Stimulated activated CD4-positive, alpha-beta T cell treated with anti-CD3 and anti-CD28 coated beads, TNF-alpha, amount 100 ng/mL, for 1 hour (primary cell): ENCODE measurements around the gene LTA4H.
"Not testable (repeated sequence)": the region's sequence is repeated elsewhere in the genome, so short reads cannot be mapped to it uniquely, and the experiment has no call there.

Experiments used
- DNase-seq, 3 donors: peaks; one replicate each; pipeline ENCODE4 v3.0.0-alpha.2; 2020; ENCODE audit warnings: low read depth in 3 of 3, low spot score in 1 of 3

The LTA4H gene

GRCh38 chr12:96035283-96036236 is at the start of gene LTA4H:
Gene LTA4H, minus strand, starts transcription at chr12:96035587. Its CDS starts 68 bp downstream, at chr12:96035519.
- DNase-seq: peak; percentile 90 to 94 (median 92)

- DNase-seq: no peak
These were observed 49.2 kb upstream of the LTA4H start for GRCh38 chr12:96084624-96085023.

DNA sequence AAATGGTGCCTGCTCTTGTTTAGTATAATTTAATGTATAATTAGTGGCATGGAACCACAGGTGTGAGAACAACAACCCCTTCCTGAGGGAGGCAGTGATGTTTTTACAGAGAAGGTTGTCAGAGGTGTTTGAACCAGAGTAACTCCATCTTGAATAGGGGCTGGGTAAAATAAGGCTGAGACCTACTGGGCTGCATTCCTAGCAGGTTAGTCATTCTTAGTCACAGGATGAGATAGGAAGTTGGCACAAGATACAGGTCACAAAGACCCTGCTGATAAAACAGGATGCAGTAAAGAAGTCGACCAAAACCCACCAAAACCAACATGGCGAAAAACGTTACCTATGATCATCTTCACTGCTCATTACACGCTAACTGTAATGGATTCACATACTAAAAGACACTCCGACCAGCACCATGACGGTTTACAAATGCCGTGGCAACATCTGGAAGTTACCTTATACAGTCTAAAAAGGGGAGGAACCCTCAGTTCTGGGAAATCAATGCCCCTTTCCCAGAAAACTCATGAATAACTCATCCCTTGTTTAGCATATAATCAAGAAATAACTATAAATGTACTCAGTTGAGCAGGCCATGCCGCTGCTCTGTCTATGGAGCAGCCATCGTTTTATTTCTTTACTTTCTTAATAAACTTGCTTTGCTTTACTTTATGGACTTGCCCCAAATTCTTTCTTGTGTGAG is 47.8 kb upstream of the LTA4H start:
- DNase-seq: no peak

DNA sequence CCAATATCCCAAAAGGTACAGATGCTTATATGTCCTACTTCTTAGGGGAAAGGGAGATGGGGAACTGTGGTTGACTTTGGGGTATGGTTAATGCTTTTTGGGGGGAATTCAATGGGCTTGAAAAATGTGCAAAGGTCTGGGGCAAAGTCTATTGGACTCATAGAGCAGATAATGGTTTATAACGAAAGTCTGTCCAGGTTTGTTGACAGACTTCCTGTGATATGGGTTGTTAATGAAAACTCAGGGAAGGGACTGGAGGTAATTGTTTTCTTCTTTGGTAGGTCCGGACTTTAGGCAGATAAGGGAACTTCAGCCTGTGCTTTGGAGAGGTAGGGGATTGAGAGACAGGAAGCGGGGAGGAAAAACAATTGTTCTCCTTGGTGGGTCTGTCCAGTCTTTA is 46.2 kb upstream of the LTA4H start:
- no peak for DNase-seq

DNA sequence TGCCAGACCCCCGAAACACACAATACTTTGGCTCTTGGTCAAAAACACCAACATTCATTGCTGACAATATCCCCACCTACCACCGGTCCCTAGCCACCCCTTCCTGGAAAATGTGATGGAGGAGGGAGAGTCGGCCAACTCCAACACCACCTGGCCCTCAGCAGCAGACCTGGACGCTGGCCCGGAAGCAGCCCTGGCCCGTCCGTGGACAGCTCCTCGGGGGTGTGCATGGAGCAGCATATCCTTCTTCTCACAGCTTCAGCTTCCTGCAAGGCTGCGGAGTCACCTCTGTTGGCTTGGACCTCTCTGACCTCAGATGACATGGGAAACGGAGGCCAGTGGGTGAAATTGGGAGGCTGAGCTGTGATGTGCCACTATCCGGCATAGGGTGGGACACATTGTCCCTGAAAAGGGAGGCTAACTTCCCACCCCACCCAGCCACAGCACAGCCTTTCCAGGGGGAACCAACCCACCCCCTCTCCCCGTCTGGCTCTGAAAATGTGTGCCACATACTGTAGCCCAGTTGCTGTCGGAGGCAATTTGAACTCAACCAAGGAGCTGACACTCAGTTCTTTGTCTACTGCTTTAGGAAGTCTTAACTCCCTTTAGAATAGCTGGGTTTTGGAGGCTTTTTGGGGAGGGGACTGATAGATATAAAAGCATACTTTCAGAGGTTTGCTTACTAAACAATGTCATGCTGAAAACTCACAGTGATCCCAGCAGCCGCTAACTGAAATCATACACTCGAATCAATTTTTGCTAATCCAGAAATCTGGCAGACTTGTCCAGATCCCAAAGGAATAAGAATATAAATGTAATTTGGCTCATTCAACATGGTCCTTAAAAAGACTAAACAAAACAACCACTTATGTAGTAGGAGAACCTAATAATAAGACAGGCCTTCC is 43.1 kb upstream of the LTA4H start:
- DNase-seq: no peak

GRCh38 chr12:96077081-96077480 is 41.7 kb upstream of the LTA4H start:
- no peak for DNase-seq

- DNase-seq: no peak
These were observed 40.2 kb upstream of the LTA4H start for GRCh38 chr12:96075560-96075959.

GRCh38 chr12:96073346-96074330 is 38.3 kb upstream of the LTA4H start:
- no peak for DNase-seq

- no peak for DNase-seq
These were observed 35.4 kb upstream of the LTA4H start for GRCh38 chr12:96070670-96071279.

DNA sequence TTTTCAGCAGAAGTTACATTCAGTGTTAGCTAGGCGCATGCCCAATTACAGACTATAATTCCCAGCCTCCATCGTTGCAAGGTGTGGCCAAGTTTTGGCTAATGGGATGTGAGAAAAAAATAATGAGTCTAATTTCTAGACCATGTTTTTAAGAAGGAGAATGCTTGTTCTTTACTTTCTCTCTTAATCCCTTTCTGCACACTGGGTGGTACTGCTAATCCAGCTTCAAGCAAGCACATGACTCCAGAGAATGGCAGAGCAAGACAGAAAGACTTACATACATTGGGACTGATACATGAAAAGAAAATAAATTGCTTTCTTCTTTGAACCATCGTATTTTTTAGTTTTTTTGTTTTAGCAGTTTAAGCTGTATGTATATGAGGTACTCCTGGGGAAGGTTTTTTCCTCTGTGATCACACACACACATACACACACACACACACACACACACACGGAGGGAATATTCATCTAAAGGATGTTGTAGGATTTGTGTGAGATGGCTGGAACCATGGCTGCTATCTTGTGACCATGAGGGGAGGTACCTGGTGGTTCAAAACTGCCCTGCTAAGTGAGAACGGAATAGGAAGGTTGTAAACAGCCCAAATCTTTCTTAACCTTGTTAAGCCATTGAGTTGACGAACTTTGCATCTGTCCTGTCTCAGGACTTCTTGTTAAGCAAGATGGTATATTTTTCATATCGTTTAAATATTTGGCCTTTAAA is 34.3 kb upstream of the LTA4H start:
- no peak for DNase-seq

DNA sequence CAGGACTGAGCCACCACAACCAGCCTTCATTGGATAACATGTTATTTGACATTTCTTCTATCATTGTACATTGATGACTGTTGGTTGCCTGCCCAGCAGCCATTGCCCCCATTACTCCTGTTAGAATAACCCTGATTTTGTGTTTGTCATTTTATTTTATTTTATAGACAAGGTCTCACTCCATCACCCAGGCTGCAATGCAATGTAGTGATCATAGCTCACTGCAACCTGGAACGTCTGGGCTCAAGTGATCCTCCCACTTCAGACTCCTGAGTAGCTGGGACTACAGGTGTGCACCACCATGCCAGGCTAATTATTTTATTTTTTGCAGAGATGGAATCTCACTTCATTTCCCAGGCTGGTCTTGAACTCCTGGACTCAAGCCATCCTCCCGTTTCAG is 33.2 kb upstream of the LTA4H start:
- no peak for DNase-seq

DNA sequence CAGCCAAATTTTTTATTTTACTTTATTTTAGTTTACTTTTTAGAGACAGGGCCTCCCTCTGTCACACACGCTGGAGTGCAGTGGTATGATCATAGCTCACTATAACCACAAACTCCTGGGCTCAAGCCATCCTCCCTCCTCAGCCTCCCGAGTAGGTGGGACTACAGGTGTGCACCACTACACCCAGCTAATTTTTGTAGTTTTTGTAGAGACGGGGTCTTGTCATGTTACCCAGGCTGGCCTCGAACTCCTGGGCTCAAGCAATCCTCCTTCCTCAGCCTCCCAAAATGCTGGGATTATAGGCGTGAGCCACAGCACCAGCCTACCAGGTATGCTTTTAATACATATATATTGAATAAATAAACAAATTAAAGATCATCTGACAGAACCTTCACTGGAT is 32.7 kb upstream of the LTA4H start:
- no peak for DNase-seq

DNA sequence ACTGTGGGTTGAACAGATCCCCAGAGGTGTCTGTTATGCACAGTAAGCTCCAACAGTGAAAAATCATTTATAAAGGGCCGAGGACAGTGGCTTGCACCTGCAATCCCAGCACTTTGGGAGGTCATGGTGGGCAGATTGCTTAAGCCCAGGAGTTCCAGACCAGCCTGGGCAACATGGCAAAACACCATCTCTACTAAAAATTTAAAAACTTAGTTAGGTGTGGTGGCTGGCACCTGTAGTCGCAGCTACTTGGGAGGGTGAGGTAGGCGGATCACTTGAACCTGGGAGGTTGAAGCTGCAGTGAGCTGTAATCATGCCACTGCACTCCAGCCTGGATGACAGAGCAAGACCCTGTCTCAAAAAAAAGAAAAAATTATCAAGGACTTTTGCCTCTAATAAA is 30.4 kb upstream of the LTA4H start:
- not testable (repeated sequence) for DNase-seq

DNA sequence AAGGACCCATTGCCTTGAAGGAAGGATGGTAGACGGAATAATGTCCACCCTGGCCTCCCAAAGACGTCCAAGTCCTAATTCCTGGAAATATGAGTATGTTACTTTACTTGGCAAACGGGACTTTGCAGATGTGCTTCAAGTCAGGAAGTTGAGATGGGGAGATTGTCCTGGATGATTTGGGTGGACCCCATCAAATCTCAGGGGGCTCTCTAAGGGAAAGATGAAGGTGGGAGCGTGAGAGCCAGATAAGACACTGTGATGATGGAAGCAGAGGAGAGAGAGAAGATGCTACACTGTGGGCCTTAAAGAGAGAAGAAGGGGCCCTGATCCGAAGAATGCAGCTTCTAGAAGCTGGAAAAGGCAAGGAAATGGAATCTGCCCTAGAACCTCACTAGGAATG is 29.6 kb upstream of the LTA4H start:
- no peak for DNase-seq

DNA sequence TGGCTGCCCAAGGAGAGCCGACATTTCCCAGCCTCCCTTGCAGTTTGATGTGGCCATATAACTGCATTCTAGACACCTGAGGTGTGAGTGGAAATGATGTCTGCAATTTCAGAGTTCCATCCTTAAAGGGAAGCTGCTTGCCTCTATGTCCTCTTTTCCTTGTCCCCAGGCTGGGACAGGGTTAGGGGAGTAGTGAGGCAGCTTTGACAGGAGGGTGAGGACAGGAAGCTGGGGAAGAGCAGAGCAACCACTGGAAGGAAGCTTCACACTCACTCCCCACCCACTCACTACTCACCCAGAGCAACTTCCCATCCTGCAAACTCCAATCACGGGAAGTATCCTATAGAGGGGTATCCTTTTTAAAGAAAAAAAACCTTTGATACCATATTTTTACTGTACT is 28.9 kb upstream of the LTA4H start:
- no peak for DNase-seq

- DNase-seq: no peak
These were observed 27.7 kb upstream of the LTA4H start for GRCh38 chr12:96063046-96063445.

- DNase-seq: peak; percentile 27 to 63 (median 53)
These were observed 26.6 kb upstream of the LTA4H start for GRCh38 chr12:96061864-96062453.

DNA sequence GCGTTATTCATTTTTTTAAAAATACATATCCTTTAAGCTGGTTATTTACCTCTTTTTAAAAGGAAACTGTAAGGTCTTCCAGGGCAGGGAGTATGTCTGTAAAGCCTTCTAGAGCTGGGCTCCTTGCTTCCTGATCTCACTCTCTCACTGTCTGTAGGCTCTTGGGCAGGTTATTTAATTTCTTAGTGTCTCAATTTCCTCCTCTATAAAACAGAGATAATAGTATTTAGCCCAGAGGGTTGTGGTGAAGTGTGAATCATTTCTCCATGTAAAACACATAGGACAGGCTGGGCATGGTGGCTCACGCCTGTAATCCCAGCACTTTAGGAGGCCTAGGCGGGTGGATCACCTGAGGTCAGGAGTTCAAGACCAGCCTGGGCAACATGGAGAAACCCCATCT is 25.9 kb upstream of the LTA4H start:
- DNase-seq: no peak

DNA sequence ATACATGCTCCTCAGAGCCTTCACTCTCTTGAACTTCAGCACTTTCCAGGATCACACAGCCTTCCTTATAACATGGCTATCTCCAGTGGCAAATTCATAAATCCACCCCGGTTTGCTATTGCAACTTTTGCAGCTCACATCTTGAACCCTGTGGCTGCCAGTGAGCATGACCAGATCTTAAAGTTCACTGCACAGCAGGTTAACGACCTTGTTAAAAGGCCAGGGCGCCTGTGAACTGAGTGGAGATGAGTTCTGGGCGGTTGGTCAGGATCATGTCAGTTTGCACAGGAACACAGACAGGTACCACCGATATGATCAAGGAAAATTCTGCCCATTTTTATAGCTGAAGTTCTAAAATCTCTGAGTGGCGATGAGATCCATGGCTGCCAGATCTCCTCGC is 24.7 kb upstream of the LTA4H start:
- no peak for DNase-seq
